HG03064 (cell line): ENCODE results near the gene PSME3.

Experiments
- ATAC-seq: cut with Tn5 transposase; IDR thresholded peaks from one replicate; pipeline ENCODE4 v1.9.1; 2021; ENCODE audit warnings: low read depth; ENCODE audit not compliant: unreplicated experiment

PSME3 gene, protein sequence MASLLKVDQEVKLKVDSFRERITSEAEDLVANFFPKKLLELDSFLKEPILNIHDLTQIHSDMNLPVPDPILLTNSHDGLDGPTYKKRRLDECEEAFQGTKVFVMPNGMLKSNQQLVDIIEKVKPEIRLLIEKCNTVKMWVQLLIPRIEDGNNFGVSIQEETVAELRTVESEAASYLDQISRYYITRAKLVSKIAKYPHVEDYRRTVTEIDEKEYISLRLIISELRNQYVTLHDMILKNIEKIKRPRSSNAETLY

DNA sequence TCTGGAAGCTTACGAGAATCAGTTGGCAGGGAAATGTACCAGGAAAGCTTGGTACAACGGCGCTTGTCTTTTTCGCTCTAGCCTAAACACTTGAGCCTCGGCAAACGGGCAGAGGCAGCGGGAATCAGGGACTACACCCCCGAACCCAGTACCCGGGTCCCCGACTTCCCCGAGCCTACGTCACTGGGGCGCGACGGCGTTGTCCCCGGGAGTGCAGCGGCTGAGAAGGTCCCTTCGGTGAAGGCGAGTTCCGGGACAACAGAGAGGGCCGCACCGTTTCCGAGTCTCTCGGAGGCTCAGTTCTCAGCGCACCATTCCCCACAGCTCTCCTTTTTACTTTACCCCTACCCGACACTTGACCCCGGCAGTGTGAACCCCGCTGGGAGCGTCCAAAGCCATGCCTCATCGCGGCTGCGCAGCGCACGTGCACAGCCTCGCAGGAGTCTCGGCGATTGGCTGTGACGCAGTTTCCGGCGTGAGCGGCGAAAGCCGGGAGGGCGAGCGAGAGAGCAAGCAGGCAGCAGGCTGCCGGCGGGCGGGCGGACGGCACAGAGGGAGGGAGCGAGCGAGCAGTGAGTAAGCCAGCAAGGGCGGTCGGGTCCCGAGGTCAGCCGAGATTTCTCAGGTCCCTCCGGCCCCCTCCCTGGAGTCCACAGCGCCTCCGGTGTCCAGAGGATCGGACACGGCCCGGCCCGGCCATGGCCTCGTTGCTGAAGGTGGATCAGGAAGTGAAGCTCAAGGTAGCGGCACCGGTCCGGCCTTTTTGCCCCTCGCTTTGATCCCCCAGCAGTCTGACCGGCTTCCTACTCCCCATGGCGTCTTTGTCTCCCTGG is at the start of gene PSME3:
TSS of gene PSME3 (plus strand) at position 464 of the 833 bp plus-strand sequence. CDS start at position 699, 235 bp downstream.
- ATAC-seq: peak; percentile 70

DNA sequence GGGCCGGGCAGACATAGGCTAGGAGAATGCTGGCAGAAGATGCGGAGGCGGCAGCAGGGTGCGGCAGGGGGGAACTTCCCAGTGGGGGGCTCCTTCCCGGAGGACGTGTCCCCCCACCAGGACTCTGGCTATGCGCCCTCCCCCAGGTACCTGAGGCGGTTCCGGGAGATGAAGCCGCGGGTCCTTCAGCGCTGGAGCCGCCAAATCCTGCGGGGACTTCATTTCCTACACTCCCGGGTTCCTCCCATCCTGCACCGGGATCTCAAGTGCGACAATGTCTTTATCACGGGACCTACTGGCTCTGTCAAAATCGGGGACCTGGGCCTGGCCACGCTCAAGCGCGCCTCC is 49.4 kb upstream of the PSME3 start:
- ATAC-seq: no peak

DNA sequence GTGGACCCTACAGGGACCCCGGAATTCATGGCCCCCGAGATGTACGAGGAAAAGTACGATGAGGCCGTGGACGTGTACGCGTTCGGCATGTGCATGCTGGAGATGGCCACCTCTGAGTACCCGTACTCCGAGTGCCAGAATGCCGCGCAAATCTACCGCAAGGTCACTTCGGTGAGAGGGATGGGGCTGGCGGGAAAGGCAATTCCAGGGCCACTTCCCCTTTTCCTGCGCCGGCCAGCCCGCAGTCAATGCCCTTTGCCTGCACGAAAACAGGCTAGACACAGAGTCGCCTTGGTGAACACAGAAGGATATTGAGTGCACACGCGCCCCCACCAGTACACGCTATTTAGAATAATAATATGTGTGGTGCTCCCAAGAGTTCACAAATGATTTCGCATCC is 48.8 kb upstream of the PSME3 start:
- no peak for ATAC-seq

DNA sequence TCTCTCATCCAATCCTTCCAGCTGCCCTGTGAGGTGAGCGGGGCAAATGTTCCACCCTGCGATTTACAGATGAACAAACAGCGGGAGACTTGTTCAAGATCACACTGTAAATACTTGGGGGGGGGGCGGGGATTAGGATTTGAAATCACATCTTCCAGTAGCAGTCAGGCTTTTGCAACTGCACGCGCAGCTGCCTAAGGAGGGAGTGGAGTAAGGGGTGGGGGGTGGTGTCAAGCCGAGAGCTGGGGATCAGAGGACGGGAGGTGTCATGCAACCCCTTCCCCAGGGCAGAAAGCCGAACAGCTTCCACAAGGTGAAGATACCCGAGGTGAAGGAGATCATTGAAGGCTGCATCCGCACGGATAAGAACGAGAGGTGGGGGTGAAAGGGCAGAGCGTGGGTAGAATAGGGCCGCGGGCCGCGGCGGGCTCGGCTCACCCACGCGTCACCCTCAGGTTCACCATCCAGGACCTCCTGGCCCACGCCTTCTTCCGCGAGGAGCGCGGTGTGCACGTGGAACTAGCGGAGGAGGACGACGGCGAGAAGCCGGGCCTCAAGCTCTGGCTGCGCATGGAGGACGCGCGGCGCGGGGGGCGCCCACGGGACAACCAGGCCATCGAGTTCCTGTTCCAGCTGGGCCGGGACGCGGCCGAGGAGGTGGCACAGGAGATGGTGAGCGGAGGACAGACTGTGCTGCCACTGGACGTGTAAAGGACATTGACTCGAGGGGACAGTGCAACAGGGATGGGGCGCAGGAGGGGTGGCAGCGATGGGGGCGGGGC is 48.2 kb upstream of the PSME3 start:
- ATAC-seq: no peak

DNA sequence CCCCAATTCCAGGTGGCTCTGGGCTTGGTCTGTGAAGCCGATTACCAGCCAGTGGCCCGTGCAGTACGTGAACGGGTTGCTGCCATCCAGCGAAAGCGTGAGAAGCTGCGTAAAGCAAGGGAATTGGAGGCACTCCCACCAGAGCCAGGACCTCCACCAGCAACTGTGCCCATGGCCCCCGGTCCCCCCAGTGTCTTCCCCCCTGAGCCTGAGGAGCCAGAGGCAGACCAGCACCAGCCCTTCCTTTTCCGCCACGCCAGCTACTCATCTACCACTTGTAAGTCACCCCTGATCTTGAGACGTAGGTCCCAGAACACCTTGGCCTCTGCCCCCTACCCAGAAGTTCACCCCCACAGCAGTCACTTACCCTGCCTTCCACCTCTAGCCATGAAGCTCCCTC is 45.9 kb upstream of the PSME3 start:
- no peak for ATAC-seq

DNA sequence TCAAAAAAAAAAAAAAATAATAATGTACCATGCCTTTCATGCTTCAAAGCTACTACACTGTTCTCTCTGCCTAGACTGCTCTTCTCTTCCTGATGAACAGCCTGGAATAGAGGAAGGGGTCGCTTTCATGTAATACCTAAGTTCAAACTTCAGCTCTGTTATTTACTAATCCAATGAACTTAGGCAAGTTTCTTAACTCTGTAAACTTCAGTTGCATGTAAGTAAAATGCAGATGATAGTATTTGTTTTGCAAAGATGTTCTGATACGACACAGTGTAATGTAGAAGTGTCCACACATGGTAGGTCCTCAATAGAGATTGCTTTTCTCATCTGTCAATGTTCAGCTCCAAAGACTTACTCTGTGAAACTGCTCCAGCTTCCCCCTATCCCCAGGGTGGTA is 41.2 kb upstream of the PSME3 start:
- no peak for ATAC-seq

DNA sequence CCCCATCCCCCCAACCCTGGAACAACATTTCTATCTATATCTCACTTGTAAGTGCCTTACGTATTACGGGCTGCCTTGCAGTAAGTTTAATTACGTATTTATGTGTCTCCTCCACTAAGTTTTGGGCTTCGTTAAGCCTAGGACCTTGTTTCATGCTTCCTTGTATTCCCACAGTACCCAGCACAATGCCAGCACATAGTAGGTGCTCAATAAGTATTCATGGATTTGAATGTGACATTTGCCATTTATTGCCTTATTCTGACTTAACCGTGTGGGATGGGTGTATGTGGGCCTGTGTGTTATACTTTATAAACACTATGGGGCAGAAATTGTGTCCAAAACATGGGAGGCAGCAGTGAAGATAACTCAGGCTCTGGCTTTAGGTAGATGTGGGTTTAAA is 40.7 kb upstream of the PSME3 start:
- ATAC-seq: no peak

DNA sequence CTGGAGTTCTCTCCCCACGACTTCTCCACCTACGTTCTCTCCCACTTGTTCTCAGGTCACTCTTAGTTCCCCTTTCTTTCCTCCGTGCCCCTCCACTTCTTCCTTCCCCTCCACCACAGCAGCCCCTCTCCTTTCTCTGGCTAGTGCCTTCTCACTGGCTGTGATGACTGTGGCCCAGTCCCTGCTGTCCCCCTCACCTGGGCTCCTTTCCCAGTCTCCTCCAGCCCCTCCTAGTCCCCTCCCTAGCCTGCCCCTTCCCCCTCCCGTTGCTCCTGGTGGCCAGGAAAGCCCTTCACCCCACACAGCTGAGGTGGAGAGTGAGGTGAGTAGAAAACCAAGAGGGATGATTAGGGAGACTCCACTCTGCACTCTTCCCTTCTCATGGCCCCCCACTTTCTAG is 38.1 kb upstream of the PSME3 start:
- ATAC-seq: no peak

DNA sequence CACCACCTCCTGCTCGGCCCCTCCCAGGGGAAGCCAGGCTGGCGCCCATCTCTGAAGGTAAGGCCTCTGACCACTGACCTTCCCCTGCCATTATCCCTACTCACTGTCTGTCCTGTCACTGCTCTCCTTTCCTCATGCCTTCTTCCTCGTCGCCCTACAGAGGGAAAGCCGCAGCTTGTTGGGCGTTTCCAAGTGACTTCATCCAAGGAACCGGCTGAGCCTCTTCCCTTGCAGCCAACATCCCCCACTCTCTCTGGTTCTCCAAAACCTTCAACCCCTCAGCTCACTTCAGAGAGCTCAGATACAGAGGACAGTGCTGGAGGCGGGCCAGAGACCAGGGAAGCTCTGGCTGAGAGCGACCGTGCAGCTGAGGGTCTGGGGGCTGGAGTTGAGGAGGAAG is 37.7 kb upstream of the PSME3 start:
- no peak for ATAC-seq

DNA sequence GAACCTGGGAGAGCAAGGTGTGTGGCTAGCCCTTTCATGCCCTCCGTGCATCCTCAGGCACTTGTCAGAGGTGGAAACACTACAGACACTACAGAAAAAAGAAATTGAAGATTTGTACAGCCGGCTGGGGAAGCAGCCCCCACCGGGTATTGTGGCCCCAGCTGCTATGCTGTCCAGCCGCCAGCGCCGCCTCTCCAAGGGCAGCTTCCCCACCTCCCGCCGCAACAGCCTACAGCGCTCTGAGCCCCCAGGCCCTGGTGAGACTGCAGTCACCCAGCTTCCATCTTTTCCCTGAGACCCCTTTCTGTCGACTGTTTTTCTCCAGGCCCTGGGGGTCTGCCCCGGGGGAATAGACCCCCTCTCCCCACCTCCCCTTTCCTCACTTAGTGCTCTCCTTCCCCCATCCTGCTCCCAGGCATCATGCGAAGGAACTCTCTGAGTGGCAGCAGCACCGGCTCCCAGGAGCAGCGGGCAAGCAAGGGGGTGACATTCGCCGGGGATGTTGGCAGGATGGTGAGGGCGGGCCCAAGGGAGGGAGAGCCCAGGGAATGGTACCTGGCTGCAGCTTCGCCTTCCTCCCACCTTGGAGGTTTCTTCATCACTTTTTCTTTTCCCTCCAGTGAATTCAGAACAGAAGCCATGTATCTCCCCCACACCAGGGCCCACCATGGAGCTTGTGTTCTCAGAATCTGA is 37.0 kb upstream of the PSME3 start:
- ATAC-seq: no peak

DNA sequence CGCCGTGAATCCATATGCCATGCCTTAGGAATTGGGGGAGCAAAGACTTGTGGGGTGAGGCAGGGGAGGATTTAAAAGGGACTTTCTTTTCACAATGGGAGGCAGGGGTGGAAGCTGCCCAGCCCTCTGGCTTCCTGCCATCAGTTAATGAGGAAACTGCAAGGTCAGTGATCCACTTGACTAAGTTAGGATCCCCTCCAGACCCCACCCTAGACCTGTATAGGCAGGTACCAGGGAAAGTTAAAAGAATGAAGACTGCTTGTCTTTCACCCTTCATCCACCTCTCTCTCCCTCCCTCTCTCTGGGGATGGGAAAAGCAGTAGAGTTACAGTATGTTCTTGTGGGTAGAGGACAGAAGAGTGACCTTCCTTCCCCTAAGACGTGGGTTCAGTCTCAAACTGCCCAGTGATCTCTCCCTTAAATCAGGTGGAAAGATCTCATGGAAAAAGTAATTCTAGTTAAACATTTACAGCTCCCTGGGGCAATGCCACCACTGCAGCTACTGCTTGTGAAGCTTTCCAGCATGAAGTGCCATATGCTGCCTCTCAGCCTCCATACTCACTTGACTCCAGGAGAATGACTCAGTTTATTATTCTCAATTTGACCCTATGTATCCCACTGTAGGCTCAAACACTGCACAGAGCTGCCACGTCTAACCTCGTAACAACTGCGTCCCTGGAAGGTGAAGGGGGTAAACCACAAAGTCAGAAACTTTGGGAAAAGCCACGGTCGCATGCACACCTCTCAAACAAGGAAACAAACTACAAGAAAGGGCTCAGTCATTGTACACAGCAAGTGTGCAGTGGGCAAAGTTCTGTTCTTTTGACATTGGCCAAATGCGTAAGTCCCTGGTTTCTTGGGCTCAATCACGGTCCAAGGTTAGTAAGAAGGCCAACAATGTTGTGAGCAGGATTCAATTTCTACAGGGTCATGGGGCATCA is 35.9 kb upstream of the PSME3 start:
- no peak for ATAC-seq

DNA sequence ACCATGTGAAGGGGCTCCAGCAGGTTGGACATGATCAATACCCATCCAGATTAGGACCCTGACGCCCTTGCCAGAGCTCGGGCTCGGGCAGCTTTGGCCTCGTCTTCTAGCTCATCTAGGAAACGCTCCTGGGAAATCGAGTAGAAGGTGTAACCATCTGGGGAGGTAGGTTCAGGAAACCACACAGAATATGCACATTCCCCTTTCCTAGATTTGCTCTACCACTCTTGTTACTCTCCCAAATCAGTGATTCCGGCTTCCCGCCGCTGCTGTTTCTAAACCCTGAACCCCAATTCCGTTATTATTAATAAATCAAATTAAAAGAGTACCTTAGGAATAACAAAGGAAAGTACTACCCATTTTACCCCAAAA is 35.2 kb upstream of the PSME3 start:
- ATAC-seq: no peak

DNA sequence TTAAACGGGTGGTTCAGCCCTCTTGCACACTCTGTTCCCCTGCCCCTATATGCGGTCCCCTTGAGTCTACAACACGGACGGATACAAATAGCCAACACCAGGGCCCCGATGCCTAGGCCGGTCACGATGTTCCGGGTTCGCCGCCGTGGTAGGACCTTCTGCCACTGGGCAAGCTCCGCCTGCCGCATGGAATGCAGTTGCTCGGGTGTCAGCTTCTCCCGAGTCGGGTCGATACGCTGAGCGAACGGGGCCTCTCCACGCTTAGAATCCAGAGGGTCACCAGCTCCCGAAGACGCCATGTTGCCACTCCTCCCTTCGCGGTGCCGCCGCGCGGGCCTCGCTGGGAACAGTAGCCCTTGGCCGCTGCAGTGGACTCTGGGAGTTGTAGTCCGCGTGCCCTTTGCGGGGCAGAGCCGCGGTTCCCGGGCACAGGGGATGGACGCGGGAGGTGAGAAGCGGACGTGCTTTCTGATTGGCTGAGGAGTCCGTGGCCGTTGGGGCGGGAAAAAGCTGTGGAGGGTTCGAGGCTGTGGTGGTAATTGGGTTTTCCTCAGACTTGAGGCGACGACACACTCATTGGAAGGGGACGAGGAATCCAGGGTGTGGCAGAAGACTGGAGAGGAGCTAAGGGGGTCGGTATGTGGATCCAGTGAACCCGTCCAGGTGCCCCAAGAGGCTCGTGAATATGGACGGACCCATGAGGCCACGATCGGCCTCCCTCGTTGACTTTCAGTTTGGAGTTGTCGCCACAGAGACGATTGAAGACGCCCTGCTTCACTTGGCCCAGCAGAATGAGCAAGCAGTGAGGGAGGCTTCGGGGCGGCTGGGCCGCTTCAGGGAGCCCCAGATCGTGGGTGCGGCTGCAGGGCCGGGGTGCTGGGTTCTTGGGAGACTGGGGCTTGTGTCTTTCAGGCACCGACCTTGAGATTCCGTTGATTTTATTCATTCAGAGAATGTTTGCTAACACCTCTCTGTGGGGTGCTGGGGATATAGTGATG is 34.5 kb upstream of the PSME3 start, which contains the start of the genes CNTD1 and COA3:
TSS of gene CNTD1 (plus strand) at position 479 of the 998 bp plus-strand sequence. CDS start at position 686, 207 bp downstream.
TSS of gene COA3 (minus strand) at position 322 of the 998 bp plus-strand sequence. CDS start at position 299, 23 bp downstream.
- ATAC-seq: no peak

DNA sequence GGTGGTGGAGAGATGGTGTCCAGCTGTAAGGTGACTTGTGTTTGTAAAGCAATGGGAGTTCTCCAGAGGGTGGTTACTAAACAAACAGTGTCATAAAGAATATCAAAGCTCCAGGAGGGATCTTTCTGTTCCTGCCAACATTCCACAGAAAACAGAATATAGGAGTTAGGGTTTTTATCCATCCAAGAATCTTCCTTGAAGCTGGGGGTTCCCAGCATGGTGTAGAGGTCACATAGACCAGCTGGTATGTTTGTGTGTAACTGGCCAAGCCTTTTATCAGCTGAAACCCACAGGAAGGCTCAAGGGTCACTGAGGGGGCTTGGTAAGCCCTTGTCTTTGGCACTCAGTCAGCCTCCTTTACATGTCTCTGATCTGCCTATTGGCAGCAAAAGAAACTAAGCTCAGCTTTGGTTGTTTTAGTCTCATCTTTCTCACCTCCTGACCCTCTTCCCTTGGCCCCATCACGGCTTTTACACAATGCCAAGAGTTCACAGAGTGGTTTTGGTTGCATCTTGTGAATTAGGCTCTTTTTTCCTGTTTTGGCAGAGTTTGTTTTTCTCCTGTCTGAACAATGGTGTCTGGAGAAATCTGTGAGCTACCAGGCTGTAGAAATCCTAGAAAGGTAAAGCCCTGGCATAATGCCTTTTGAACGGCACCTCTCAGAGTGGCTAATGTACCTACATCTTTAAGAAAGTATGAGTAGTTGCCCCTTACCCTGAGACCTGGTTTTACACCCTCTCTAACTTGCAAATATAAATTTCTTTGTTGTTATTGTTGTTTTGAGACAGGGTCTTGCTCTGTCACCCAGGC is 29.9 kb upstream of the PSME3 start:
- ATAC-seq: no peak

DNA sequence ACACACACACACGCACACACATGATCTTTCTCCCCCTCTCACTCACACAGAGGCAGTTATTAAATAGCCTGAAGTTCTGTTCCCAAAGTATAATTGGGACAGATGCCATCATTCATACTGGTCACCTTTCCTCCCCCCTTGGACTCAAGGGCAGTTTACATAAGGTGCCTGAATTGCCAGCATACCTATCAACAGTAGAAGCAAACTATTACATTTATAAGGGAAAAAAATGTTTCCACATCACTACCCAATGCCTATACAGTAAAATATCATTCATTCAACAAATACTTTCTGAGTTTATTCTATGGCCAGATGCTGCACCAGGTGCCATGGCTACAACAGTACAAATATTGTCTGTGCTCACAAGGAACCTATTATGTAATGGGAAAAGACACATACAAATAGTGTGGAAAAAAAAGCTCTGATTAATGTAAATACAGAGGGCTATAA is 28.3 kb upstream of the PSME3 start:
- no peak for ATAC-seq

DNA sequence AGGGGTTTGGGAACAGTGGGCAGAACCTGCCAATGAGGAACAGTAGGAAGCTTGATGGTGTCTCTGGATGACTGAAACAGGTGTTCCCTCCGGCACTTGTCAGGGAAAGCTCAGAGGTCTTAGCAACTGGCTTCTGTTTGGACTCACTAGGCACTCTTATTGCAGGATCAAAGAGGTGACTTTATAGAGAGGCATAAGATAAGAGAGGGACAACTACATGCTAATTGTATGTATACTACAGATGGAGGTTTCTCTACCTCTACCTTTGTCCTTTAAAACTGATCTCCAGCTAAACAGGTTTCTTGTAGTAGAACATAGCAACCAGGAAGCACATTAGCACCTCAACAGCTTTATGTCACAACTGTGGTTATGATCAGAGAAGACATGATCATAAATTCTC is 26.9 kb upstream of the PSME3 start:
- no peak for ATAC-seq

DNA sequence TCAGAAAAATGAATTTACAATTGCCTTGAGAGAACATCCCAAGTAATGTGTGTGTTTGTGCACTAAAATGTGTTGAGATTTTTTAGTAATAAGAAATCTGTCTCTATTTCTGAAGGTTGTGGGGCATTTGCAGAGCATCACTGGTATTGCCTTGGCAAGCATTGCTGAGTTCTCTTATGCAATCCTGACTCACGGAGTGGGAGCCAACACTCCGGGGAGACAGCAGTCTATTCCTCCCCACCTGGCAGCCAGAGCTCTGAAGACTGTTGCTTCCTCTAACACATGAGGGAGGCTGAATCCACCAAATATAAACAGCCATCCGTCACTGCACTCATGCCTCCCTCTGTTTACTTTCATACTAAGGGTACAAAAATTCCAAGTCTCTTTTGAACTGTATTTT is 23.9 kb upstream of the PSME3 start:
- no peak for ATAC-seq
